DMS79 (cell line): ENCODE measurements around the gene CMTR2.

Source experiments
- DNase-seq: peaks from one replicate; lab custom pipeline; 2025; lab: John Stamatoyannopoulos, UW

CMTR2 gene

GRCh38 chr16:71276589-71277334, 12.4 kb downstream of the CMTR2 start:
- DNase-seq: no peak

DNA sequence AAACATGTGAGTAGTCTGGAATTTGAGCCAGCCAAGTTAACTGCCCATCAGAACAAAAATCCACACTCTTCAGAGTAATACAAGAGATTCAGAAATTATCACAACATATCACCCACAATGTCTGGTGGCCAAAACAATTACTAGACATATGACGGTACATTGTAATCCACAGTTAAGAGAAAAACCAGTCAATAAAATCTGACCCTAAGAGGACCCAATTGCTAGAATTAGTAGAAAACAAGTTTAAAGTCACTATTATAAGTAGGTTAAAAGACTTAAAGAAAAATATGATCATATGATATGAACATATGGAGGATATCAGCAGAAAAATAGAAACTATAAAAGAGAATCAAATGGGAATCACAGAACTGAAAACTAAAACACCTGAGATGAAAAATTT, 15.8 kb downstream of the CMTR2 start:
- DNase-seq: no peak

- DNase-seq: no peak
These were observed 24.9 kb downstream of the CMTR2 start for GRCh38 chr16:71264299-71264698.

DNA sequence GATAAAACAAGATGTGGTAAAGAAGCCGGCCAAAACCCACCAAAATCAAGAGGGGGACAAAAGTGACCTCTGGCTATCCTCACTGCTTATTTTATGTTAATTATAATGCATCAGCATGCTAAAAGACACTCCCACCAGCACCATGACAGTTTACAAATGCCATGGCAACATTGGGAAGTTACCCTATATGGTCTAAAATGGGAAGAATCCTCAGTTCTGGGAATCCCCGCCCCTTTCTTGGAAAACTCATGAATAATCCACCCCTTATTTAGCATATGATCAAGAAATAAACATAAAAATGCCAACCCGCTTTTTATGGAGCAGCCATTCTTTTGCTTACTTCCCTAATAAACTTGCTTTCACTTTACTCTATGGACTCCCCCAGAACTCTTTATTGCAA, 25.6 kb downstream of the CMTR2 start:
- no peak for DNase-seq

GRCh38 chr16:71262391-71262790, 26.8 kb downstream of the CMTR2 start:
- DNase-seq: no peak

DNA sequence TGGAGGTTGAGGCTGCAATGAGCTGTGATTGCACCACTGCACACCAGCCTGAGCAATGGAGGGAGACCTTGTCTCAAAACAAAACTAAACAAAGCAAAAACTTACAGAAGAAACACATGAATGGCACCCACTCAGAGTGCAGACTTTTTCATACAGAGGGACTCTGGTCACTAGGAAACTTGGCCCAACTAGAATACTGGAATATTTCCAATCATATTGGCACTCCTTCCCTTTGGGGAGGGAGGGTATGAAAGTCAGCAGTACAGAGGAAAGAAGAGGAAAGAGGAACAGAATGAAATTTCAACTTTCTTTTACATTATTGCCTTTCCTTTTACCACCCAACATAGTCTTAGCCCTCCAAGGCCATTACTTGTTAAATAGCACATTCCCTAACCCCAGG, 28.2 kb downstream of the CMTR2 start:
- no peak for DNase-seq

- no peak for DNase-seq
These were observed 30.1 kb downstream of the CMTR2 start for GRCh38 chr16:71259086-71259485.

DNA sequence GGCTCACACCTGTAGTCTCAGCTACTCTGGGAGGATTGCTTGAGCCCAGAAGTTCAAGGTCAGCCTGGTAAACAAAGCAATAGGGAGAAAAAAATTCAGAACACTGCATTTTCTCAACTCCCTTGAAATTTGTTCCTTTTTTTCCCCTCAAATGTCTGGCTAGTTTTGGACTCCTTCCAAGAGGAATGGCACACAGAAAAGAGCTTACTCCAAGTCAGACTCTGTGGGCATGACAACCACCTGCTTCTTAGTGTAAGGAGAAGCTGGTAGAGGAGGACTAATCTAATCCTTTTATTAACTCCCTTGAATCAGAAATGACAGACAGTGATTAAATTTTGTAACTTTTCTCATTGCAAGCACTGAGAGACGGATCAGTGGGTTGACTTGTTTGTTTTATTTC, 30.8 kb downstream of the CMTR2 start:
- DNase-seq: no peak

GRCh38 chr16:71257768-71258167, 31.4 kb downstream of the CMTR2 start:
- no peak for DNase-seq

DNA sequence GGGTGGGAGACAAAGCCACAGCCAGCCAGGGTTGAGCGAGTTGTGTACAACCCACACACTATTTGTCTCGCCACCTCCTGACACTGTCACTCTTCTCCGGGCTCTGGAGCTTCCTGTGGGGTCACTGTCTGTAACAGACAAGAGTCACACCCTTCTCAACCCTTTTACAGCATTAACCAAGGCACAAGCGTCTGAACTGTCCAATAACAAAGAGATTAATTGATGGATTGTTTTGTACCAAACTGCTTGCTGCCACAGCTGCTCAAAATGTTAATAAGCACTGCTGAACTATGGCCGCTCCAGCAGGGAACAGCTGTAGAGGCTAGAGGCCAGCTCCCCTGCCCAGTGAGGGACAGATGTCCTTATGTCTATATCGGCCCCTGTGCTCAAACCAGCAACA, 33.5 kb downstream of the CMTR2 start:
- DNase-seq: no peak

- no peak for DNase-seq
These were observed 34.2 kb downstream of the CMTR2 start for GRCh38 chr16:71254832-71255525.

GRCh38 chr16:71250461-71251235, 38.6 kb downstream of the CMTR2 start:
- no peak for DNase-seq

GRCh38 chr16:71249399-71249798, 39.8 kb downstream of the CMTR2 start:
- DNase-seq: no peak

DNA sequence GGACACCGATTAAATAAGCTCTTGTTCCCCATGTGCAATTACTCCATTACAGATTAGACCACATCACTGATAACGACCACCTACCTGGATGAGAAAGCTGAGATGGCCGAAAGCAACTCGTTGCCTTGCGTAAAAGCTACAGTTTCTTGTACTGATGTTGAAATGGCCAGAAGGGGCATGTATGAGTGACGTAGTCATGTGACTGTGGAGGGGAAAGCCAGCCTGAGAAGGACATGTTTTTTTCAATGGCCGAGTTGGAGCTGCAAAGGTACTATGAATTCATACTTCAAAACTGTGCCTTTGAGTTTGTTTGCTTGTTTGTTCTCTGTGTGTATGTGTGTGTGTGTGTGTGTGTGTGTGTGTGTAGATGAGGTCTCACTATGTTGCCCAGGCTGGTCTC, 41.7 kb downstream of the CMTR2 start:
- no peak for DNase-seq

DNA sequence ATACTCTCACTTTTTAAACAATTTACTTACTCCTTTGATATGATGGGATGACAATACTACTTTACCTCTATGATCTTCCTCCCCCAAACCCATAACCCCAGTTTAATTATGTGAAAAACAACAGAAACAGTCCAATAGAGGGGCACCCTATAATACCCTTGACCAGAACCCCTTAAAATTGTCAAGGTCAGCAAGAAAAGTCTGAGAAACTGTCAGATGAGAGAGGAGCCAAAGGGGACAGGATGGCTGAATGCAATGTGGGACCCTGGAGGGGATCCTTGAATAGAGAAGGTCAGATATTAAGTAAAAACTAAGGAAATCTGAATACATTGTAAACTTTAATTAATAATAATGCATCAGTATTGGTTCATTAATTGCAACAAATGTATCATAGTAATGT, 42.9 kb downstream of the CMTR2 start:
- no peak for DNase-seq

- DNase-seq: no peak
These were observed 44.7 kb downstream of the CMTR2 start for GRCh38 chr16:71244521-71244920.

DNA sequence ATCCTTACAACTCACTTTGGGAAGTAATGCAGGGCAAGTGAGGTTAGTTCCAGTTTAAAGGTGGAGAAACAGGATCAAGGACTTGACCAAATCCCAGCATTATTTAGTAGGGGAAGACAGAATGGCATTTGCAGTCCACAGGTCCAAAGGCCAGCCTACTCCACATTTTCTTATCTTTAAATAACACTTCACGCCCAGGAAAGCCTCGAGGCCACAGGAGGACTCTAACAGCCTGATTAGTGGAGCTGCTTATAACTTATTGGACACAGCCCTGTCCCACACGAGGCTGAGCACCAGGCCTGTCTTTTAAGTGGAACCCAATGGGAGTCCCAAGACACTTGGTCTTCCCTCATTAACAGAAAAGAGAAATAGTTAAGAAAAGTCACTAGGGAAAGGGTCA, 46.6 kb downstream of the CMTR2 start:
- DNase-seq: no peak

GRCh38 chr16:71242036-71242435, 47.2 kb downstream of the CMTR2 start:
- DNase-seq: no peak
